Measurements from ENCODE around the gene DDX24. TPM values are rescaled to one million over a fixed set of nuclear protein-coding genes. Genes with fewer than 3 reads are reported as not detected.
A peak's percentile ranks its signal among the peaks of the same experiment; 100 is the strongest.

The DDX24 gene
- total RNA-seq, 6 experiments from 2014 or later = 167 to 191 (median 187) TPM

DNA sequence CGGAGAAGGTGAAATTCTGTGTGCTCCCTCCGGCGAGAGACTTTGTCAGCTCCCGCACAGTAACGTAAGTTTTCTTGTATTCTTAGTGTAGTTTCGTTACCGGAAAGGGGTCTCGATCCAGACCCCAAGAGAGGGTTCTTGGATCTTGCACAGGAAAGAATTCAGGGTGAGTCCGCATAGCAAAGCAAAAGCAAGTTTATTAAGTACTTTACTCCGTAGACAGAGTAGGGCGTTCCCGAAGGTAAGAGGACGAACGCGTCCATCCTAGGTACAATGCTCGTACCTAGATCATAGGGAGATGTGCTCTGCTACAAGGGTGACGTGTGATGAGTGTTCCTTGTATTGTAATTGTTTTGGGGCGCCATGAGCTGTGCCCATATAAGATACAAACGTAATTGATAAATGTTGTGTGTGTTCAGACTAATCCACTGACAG, 401 bp upstream of the DDX24 start:
- Mint-ChIP-seq H3K27me3 (ENCODE audit: insufficient read depth) (peaks cover 11% of the 10 kb centered on the region), H3K9me3 (peaks cover 11% of the 10 kb centered on the region), H3K4me1 (ENCODE audit: low read depth) (peaks cover 45% of the 10 kb centered on the region), H3K27ac (peak overlapping the region; percentile 98), H3K4me3 (peak overlapping the region; percentile 99), H3K36me3 (ENCODE audit: low read depth) (peaks cover 50% of the 10 kb centered on the region)
- TF ChIP-seq, protein P1, sequence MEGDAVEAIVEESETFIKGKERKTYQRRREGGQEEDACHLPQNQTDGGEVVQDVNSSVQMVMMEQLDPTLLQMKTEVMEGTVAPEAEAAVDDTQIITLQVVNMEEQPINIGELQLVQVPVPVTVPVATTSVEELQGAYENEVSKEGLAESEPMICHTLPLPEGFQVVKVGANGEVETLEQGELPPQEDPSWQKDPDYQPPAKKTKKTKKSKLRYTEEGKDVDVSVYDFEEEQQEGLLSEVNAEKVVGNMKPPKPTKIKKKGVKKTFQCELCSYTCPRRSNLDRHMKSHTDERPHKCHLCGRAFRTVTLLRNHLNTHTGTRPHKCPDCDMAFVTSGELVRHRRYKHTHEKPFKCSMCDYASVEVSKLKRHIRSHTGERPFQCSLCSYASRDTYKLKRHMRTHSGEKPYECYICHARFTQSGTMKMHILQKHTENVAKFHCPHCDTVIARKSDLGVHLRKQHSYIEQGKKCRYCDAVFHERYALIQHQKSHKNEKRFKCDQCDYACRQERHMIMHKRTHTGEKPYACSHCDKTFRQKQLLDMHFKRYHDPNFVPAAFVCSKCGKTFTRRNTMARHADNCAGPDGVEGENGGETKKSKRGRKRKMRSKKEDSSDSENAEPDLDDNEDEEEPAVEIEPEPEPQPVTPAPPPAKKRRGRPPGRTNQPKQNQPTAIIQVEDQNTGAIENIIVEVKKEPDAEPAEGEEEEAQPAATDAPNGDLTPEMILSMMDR (IDR thresholded peaks at IDR 0.05) = no peak
- no peak for DNase-seq

DNA sequence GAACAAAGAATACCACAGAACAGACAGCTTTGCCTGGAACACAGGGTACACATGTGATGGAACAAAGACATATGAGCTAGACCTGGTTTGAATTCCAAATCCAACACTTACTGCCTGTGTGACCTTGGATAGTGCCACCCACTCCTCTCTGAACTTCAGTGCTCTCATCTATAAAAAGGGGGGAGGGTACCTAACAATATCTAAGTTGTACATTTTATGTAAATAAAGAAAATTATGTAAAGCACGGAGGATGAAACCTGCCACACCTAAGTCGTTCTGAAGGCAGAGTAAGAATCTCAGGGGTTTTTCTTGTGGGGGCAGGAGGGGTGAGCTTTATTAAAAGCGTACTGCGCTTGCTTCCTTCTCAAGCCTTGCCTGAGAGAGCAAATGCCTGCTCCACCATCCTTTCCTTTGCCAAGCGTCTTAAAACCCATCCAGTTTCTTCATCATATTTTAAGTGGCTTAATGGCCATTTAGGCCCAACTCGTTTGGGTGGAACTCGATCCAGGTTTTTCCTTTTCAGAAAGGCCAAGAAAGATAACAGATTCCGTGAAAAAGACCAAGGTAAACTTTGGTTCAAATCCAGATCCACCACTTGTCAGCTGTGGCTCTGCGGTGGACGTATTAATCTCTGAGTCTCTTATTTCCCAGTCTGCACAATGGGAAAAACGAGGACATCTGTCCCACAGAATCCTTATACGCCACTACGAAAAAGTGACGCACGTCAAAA, 946 bp downstream of the DDX24 start:
- DNase-seq = no peak
- TF ChIP-seq, protein P1 (IDR thresholded peaks at IDR 0.05) = no peak

DNA sequence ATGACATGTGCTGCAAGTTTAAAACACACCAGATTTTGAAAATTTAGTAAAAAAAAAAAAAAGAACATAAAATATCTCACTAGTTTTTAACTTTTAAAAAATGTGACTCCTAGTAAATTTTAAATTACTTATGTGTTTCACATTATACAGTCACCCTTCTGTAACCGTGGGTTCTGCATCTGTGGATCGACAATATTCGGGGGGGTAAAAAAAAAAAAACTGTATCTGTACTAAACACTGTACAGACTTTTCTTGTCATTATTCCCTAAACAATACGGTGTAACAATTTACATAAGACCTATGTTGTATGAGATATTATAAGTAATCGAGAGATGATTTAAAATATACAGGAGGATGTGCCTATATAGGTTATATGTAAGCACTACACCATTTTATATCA, 3.2 kb downstream of the DDX24 start:
- Mint-ChIP-seq H3K27ac (peak overlapping the region; percentile 23), H3K27me3 (ENCODE audit: insufficient read depth) (peaks cover 7% of the 10 kb centered on the region), H3K36me3 (ENCODE audit: low read depth) (peaks cover 69% of the 10 kb centered on the region), H3K4me1 (ENCODE audit: low read depth) (peaks cover 41% of the 10 kb centered on the region), H3K9me3 (peaks cover 37% of the 10 kb centered on the region), H3K4me3 (0 out of 2 replicates have a peak overlapping the region, but pooled peaks have one; percentile 68)
- TF ChIP-seq, protein P1 (IDR thresholded peaks at IDR 0.05) = no peak
- DNase-seq = no peak

More for the DNA sequence above, 946 bp downstream of the DDX24 start:
- Mint-ChIP-seq H3K4me1 (ENCODE audit: low read depth) (peaks cover 45% of the 10 kb centered on the region), H3K36me3 (ENCODE audit: low read depth) (peaks cover 58% of the 10 kb centered on the region), H3K4me3 (peak overlapping the region; percentile 99), H3K9me3 (peaks cover 24% of the 10 kb centered on the region), H3K27me3 (ENCODE audit: insufficient read depth) (peaks cover 11% of the 10 kb centered on the region), H3K27ac (peak overlapping the region; percentile 98)

DNA sequence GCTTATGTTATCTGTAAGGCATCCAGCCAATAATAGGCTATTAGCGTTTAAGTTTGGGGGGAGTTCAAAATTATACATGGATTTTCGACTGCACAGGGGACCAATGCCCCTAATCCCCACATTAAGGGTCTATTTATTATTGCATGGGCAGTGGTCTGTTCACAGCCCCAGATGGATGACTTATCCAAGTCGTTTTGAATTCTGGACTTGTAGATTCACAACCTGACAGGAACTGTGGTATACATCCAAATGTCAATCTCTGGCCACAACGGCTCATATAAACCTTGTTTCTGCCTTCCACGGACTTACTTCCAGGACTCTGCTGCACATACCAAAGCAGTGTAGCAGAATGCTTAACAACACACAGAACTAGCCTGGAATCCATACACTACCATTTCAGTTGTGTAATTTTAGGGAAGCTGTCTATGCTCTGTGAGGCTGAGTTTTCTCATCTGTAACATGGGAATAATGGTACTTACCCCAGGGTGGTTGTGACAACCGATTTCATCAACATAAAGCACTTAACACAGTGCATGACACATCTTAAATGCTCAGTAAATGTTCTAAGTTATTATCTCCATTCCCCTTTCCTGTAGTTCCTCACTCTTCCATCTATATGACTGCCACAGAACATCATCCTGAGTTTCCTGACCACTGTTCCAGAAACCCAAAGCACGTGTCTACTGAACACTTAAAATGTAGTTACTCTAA, 3.7 kb downstream of the DDX24 start:
- Mint-ChIP-seq H3K27ac (no peak overlapping the region; the same call in 1 of the 2 replicates), H3K27me3 (ENCODE audit: insufficient read depth) (peaks cover 7% of the 10 kb centered on the region), H3K9me3 (peaks cover 39% of the 10 kb centered on the region), H3K4me3 (no peak overlapping the region), H3K36me3 (ENCODE audit: low read depth) (peaks cover 70% of the 10 kb centered on the region), H3K4me1 (ENCODE audit: low read depth) (peaks cover 35% of the 10 kb centered on the region)
- DNase-seq = no peak
- TF ChIP-seq, protein P1 (IDR thresholded peaks at IDR 0.05) = no peak

DNA sequence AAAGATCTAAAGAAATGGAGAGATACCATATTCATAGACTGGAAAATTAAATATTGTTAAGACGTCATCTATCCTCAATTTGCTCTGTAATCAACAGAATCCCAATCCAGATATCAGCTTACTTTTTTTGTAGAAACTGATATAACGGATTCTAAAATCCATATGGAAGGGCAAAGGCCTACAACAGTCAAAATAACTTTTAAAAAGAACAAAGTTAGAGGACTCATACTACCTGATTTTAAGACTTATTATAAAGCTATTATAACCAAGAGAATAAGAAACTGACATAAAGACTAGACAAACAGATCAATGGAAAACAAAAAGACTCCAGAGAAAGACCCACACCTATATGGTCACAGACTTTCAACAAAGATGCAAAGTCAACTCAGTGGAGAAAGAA, 6.0 kb downstream of the DDX24 start:
- H3K27me3 Mint-ChIP-seq (ENCODE audit: insufficient read depth) = peaks cover 5% of the 10 kb centered on the region; the same call in 1 of the 2 replicates
- no peak overlapping the region for H3K27ac Mint-ChIP-seq
- peaks cover 59% of the 10 kb centered on the region for H3K9me3 Mint-ChIP-seq
- peaks cover 83% of the 10 kb centered on the region for H3K36me3 Mint-ChIP-seq (ENCODE audit: low read depth)
- DNase-seq = no peak
- TF ChIP-seq, protein P1 (IDR thresholded peaks at IDR 0.05) = no peak
- peaks cover 32% of the 10 kb centered on the region for H3K4me1 Mint-ChIP-seq (ENCODE audit: low read depth)
- no peak overlapping the region for H3K4me3 Mint-ChIP-seq
